Prostate gland (tissue), 2 donors: Measurements from ENCODE around the gene ARHGAP19.

Source experiments
- CTCF ChIP-seq, 4 experiments: fragments of 200-600 bp in 2 of 4; fragments of 450-650 bp in 2 of 4; sonication (generic) in 2 of 4; IDR thresholded peaks; 1 replicate in 3 of 4; 2 replicates in 1 of 4; pipeline ENCODE4 v1.5.1; 2016 to 2019; ENCODE audit warnings: antibody characterized with exemption in 4 of 4, mild to moderate bottlenecking in 2 of 4, moderate library complexity in 2 of 4
- POLR2A ChIP-seq: fragments of 450-650 bp; IDR thresholded peaks from one replicate; pipeline ENCODE4 v1.6.1; 2016; ENCODE audit warnings: antibody characterized with exemption, mild to moderate bottlenecking
- POLR2AphosphoS5 ChIP-seq: sonication (generic); formaldehyde crosslinking; IDR thresholded peaks from one replicate; pipeline ENCODE4 v1.6.1; 2017; ENCODE audit warnings: antibody characterized with exemption

DNA sequence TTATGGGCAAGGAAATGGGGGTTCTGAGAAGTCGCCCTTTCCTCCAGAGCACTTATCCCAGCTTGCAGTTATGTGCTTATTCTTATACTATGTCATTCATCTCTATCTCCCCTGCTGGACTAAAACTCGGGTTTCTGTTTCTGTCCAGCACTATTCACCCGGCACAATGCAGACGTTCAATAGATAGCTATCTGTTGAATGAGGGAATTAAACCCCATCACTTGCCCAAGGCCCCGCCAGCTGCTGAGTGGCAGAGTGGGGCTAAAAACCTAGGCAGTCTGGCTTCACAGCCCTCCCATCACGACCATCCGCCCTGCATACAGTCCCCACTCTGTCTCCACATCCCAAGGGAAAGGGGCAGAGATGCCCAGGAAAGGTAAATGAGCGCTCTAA is 112.1 kb downstream of the ARHGAP19 start:
- TF ChIP-seq CTCF (IDR thresholded peaks at IDR 0.05) (no peak), POLR2A (no peak), POLR2AphosphoS5 (no peak)
